ENCODE results near the gene DNAH1.
"Not testable (repeated sequence)": the region's sequence is repeated elsewhere in the genome, so short reads cannot be mapped to it uniquely, and the experiment has no call there.

DNAH1 gene

GRCh38 chr3:52315977-52316764, at the start of gene DNAH1:
TSS of gene DNAH1 (plus strand) at chr3:52316319. CDS start at chr3:52322443, 6,124 bp downstream.
- no peak for DNase-seq (ENCODE audit: low read depth in 1 of 2, low spot score in 1 of 2)

GRCh38 chr3:52268036-52268435, 48.1 kb upstream of the DNAH1 start:
- peak in 1 of 2 donors; percentile 48 for DNase-seq (ENCODE audit: low read depth in 1 of 2, low spot score in 1 of 2)

GRCh38 chr3:52269776-52270175, 46.3 kb upstream of the DNAH1 start:
- DNase-seq (ENCODE audit: low read depth in 1 of 2, low spot score in 1 of 2), result no peak

GRCh38 chr3:52270252-52270754, 45.8 kb upstream of the DNAH1 start:
- no peak for DNase-seq (ENCODE audit: low read depth in 1 of 2, low spot score in 1 of 2)

DNA sequence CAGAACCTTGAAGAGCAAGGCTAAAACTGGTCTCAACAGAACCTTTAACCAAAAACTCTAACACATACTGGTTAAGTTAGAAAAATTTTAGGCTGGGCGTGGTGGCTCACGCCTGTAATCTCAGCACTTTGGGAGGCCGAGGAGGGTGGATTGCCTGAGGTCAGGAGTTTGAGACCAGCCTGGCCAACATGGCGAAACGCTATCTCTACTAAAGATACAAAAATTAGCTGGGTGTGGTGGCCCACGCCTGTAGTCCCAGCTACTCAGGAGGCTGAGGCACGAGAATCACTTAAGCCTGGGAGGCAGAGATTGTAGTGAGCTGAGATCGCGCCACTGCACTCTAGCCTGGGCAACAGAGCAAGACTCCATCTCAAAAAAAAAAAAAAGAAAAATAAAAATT, 43.9 kb upstream of the DNAH1 start:
- not testable (repeated sequence) for DNase-seq (ENCODE audit: low read depth in 1 of 2, low spot score in 1 of 2)

GRCh38 chr3:52272831-52273230, 43.3 kb upstream of the DNAH1 start:
- no peak for DNase-seq (ENCODE audit: low read depth in 1 of 2, low spot score in 1 of 2)

GRCh38 chr3:52274781-52275180, 41.3 kb upstream of the DNAH1 start:
- DNase-seq (ENCODE audit: low read depth in 1 of 2, low spot score in 1 of 2), result not testable (repeated sequence)

DNA sequence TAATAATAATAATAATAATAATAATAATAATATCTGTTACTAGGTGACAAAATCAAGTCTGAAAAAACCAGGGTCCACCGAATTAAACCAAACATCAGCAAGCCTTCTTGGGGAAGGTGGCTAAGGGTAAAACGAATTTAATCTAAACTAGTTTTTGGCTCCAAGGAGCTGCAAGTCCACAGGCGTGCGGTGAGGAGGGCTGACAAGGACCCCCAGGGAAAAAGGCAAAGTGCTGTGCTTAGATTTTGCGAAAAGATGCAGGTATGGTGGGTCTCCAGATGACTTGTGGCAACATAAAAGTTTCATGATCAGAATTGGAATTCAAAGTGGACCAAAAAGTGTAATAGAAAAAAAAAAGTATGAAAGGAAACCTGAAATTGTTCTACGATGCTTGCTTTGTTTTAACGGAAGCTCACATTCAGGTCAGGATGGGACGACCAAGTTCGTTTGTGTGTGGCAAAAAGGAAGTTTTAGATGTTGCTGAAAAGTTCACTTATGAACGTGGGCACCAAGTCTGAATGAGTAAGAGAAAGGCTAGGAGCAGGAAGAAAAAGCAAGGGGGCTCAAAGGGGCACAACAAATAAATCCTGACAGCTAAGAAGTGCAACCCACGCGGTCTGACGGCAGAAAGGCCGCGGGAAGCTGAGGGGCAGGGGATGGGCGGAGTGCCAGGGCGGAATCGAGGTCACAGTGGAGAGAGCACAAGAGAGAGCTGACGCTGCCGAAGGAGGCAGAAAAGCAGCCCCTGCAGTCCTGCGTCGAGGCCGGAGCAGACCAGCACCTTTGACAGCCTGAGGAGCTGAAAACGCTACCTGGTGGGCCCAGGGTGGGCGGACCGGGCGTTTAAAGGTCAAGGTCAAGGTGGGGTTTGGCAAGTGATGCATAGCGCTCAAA, 38.8 kb upstream of the DNAH1 start:
- DNase-seq (ENCODE audit: low read depth in 1 of 2, low spot score in 1 of 2), result peak; percentile 44 to 58

- peak in 1 of 2 donors; percentile 43 for DNase-seq (ENCODE audit: low read depth in 1 of 2, low spot score in 1 of 2)
Measured at GRCh38 chr3:52277972-52278509, 38.1 kb upstream of the DNAH1 start.

- peak; percentile 97 for DNase-seq (ENCODE audit: low read depth in 1 of 2, low spot score in 1 of 2)
Measured at GRCh38 chr3:52278510-52279069, 37.5 kb upstream of the DNAH1 start, which contains the start of gene WDR82. TSS of gene WDR82 (minus strand) at chr3:52278649. CDS start at chr3:52278361, 288 bp downstream.

DNA sequence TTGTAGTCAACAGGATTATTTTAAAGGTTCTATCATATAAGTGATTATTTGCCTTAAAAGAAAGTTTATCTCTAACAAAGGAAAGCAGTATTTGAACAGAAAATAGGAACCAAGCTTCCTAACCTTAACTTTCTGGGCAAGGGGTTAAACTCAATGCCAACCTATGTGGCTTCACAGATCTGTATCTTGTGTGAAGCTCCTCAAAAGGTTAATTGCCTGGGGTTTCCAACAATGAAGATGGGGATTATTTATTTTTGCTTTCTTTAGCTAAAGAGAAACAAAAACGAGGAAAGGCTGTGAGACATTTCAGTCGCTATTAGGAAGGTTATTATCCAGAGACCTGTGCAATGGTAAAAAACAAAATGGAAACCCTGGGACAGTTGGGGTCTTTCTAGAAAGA, 36.5 kb upstream of the DNAH1 start:
- DNase-seq (ENCODE audit: low read depth in 1 of 2, low spot score in 1 of 2), result no peak

- DNase-seq (ENCODE audit: low read depth in 1 of 2, low spot score in 1 of 2), result no peak
Measured at GRCh38 chr3:52280050-52280461, 36.1 kb upstream of the DNAH1 start.

GRCh38 chr3:52281981-52282801, 33.9 kb upstream of the DNAH1 start:
- no peak for DNase-seq (ENCODE audit: low read depth in 1 of 2, low spot score in 1 of 2)

GRCh38 chr3:52283306-52283705, 32.8 kb upstream of the DNAH1 start:
- DNase-seq (ENCODE audit: low read depth in 1 of 2, low spot score in 1 of 2), result no peak

- not testable (repeated sequence) for DNase-seq (ENCODE audit: low read depth in 1 of 2, low spot score in 1 of 2)
Measured at GRCh38 chr3:52284051-52284450, 32.1 kb upstream of the DNAH1 start.

GRCh38 chr3:52286777-52287110, 29.4 kb upstream of the DNAH1 start:
- no peak for DNase-seq (ENCODE audit: low read depth in 1 of 2, low spot score in 1 of 2)

DNA sequence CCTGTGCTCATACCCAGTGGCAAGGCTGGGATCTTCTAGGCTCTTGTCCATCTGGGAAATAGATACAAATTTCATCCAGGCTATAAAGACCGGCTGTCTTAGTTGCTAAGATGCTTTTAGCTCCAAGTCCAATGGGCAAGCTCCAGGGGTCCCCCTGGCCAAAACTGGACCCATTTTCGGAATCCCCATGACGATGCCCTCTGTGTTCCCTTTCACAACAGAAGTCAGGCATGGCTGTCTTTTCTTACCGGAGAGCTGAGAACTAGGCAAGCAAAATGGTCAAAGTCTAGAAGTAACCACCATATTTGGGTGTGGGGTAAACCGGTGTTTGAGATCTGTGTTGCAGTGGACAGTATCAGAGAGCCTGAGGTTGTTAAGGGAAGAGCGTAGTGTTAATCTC, 27.4 kb upstream of the DNAH1 start:
- DNase-seq (ENCODE audit: low read depth in 1 of 2, low spot score in 1 of 2), result no peak

- no peak for DNase-seq (ENCODE audit: low read depth in 1 of 2, low spot score in 1 of 2)
Measured at GRCh38 chr3:52289338-52289746, 26.8 kb upstream of the DNAH1 start.

GRCh38 chr3:52289747-52290595, 26.1 kb upstream of the DNAH1 start:
- no peak for DNase-seq (ENCODE audit: low read depth in 1 of 2, low spot score in 1 of 2)
